Large intestine (tissue), 3 donors: Measurements from ENCODE around the gene EFL1. TPM values are rescaled to one million over a fixed set of nuclear protein-coding genes. Genes with fewer than 3 reads are reported as not detected.

Source experiments
- DNase-seq, 2 donors: peaks; one replicate each; pipeline versions ENCODE4 v3.0.0 to v3.0.0-alpha.2; 2013
- H3K27ac ChIP-seq: one replicate; pipeline ENCODE4 v1.5.1; 2013; ENCODE audit warnings: low read length
- H3K27me3 ChIP-seq: 2 replicates; pipeline ENCODE4 v1.6.1; 2013; ENCODE audit warnings: low read length; ENCODE audit not compliant: control insufficient read depth, insufficient read depth
- H3K36me3 ChIP-seq: 2 replicates; pipeline ENCODE4 v1.6.1; 2013; ENCODE audit warnings: low read length; ENCODE audit not compliant: control insufficient read depth, insufficient read depth
- H3K4me1 ChIP-seq: one replicate; pipeline ENCODE4 v1.6.1; 2013; ENCODE audit warnings: low read length; ENCODE audit not compliant: control insufficient read depth, insufficient read depth
- H3K4me3 ChIP-seq: one replicate; pipeline ENCODE4 v1.5.1; 2013; ENCODE audit warnings: low read length
- H3K9me3 ChIP-seq: one replicate; pipeline ENCODE4 v1.6.1; 2013; ENCODE audit warnings: mild to moderate bottlenecking, low read depth, low read length, moderate library complexity; ENCODE audit not compliant: control insufficient read depth
- WGBS: methylation state at CpG from one replicate; pipeline ENCODE4 v1.1.5; 2013; ENCODE audit warnings: low lambda C conversion rate; ENCODE audit not compliant: insufficient coverage; 5-methylcytosine and 5-hydroxymethylcytosine counted together
- polyA plus RNA-seq: library from polyadenylated mRNA; unstranded; fragments of 120-200 nt; gene quantifications from one replicate; pipeline ENCODE4 v1.2.1, GENCODE V29; 2013

EFL1 gene
- polyA plus RNA-seq, 1 donor = 23.9 TPM

DNA sequence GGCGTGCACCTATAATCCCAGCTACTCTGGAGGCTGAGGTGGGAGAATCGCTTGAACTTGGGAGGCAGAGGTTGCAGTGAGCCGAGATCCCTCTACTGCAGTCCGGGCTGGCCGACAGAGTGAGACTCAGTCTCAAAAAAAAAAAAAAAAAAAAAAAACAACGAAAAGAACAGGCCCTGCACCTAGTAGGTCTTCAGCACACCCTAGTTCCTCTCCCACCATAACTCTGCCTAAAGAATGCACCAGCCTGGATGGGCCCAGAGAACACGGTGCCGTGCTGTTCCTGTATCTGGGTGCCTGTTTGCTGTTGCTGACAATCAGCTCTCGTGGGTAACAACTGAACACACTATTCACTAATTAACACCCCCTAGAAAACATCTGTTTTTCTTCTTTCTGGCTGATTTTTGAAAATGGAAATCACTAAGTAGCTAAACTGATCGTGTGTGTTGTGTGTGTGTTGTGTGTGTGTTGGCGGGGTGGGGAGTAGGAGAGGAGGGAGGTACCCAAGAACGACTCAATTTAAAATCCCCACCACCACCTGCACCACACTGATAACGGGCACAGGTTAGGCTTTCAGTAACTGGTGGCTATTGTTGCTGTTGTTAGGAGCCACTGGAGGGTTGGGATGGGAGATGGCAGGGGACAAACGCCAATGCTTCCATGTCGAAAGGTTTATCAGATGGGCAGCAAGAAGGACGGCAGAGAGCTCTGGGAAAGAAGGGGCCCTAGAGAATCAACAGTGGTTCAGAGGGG lies 176.1 kb downstream of the EFL1 start:
- no peaks in the 10 kb centered on the region for H3K36me3 ChIP-seq
- no peaks in the 10 kb centered on the region for H3K9me3 ChIP-seq
- no peaks in the 10 kb centered on the region for H3K27me3 ChIP-seq
- WGBS = no CpG with 5 or more reads among the region's 16 CpGs
- no peak for DNase-seq
- H3K4me1 ChIP-seq = no peaks in the 10 kb centered on the region
- H3K27ac ChIP-seq = no peak overlapping the region
- no peak overlapping the region for H3K4me3 ChIP-seq

DNA sequence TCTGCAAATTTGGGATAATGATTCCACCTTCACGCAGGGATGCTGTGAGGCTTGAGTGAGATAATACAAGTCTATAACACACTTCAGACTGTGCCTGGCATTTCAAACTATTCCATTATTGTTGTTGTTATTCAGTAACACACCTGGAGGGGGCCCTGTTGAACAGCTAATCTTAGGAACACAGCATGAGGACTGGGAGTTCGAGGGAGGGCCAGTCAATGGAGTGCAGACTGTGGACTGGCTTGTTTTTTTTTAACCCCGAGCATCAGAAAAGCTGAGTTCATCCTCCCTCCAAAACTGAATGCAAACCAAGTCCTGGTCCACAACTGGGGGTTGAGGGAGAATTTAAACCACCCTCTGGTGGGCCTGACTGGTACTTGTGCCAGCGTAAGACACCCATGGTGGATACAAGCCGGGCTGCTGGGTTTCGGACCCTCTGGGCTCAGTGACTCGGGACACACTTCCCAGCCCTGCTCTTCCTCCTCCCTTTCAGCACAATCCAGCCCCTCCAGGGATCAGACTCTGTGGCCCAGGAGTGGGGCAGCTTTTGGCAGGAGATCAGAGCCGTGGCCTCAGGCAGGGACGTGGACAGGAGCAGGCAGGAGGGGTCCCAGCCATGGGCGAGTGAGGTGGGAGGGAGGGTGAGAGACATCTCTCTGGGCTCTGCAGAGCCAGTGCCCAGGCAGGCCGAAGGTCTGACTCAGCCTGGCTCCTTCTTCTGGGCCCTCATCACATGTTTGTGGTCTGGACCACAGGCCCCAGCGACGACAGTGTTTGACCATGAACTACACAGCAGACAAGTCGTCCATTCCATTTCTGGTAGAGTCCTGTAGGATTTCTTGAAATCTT lies 180.4 kb downstream of the EFL1 start:
- no peaks in the 10 kb centered on the region for H3K36me3 ChIP-seq
- DNase-seq = no peak
- H3K4me3 ChIP-seq = no peak overlapping the region
- H3K4me1 ChIP-seq = no peaks in the 10 kb centered on the region
- no peaks in the 10 kb centered on the region for H3K9me3 ChIP-seq
- no peaks in the 10 kb centered on the region for H3K27me3 ChIP-seq
- WGBS = 67% methylated on average over 1 of the region's 14 CpGs
- H3K27ac ChIP-seq = no peak overlapping the region

DNA sequence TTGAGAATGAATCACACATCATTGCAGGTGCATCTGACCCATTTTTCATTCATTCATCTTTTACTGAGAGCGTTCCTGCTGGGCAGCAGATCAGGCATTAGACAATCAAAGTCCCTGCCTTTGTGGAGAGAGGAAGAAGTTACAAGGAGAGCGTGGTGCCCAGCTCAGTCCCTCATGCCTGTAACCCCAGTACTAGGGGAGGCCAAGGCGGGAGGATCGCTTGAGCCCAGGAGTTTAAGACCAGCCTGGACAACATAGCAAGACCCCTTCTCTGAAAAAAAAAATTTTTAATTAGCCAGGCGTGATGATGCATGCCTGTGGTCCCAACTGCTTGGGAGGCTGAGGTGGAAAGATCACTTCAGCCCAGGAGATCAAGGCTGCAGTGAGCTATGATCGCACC lies 181.8 kb downstream of the EFL1 start:
- no CpG with 5 or more reads among the region's 6 CpGs for WGBS
- Histone ChIP-seq H3K4me1 (no peaks in the 10 kb centered on the region), H3K4me3 (no peak overlapping the region), H3K36me3 (no peaks in the 10 kb centered on the region), H3K27me3 (no peaks in the 10 kb centered on the region), H3K9me3 (no peaks in the 10 kb centered on the region), H3K27ac (no peak overlapping the region)
- no peak for DNase-seq

Other genes starting within 250 kb of the EFL1 start
- gene MEX3B, start 216.7 kb downstream of the EFL1 start, polyA plus RNA-seq = 5.9 TPM
- 2.8 TPM for gene SAXO2, start 84 bp upstream of the EFL1 start, polyA plus RNA-seq
- 7.4 TPM for gene GOLGA6L10, start 86.7 kb upstream of the EFL1 start, polyA plus RNA-seq
- 10.7 TPM for gene GOLGA6L9, start 167.1 kb upstream of the EFL1 start, polyA plus RNA-seq